RKO (cell line): ENCODE results near the gene ACOT7.

Experiments
- DNase-seq: peaks from one replicate; pipeline ENCODE4 v3.0.0-alpha.2; 2016; ENCODE audit warnings: low spot score

Gene ACOT7

GRCh38 chr1:6285336-6285735 is 108.2 kb downstream of the ACOT7 start:
- no peak for DNase-seq

GRCh38 chr1:6282577-6283270 is 110.8 kb downstream of the ACOT7 start:
- no peak for DNase-seq

GRCh38 chr1:6281511-6282402 is 111.8 kb downstream of the ACOT7 start:
- no peak for DNase-seq

- no peak for DNase-seq
Observed at GRCh38 chr1:6280761-6281451, 112.7 kb downstream of the ACOT7 start.

GRCh38 chr1:6279613-6280383 is 113.8 kb downstream of the ACOT7 start:
- no peak for DNase-seq

GRCh38 chr1:6279066-6279465 is 114.5 kb downstream of the ACOT7 start:
- no peak for DNase-seq

- no peak for DNase-seq
Observed at GRCh38 chr1:6278263-6278662, 115.3 kb downstream of the ACOT7 start.

- no peak for DNase-seq
Observed at GRCh38 chr1:6276811-6277555, 116.6 kb downstream of the ACOT7 start.

- no peak for DNase-seq
Observed at GRCh38 chr1:6275826-6276782, 117.5 kb downstream of the ACOT7 start.

- DNase-seq, result no peak
Observed at GRCh38 chr1:6274622-6275139, 118.9 kb downstream of the ACOT7 start.

- DNase-seq, result no peak
Observed at GRCh38 chr1:6274102-6274501, 119.5 kb downstream of the ACOT7 start.

GRCh38 chr1:6273380-6273891 is 120.1 kb downstream of the ACOT7 start:
- DNase-seq, result no peak

- no peak for DNase-seq
Observed at GRCh38 chr1:6272868-6273267, 120.7 kb downstream of the ACOT7 start.

GRCh38 chr1:6272452-6272851 is 121.1 kb downstream of the ACOT7 start:
- DNase-seq, result no peak

GRCh38 chr1:6271554-6271953 is 122.0 kb downstream of the ACOT7 start:
- DNase-seq, result no peak

- no peak for DNase-seq
Observed at GRCh38 chr1:6271006-6271405, 122.6 kb downstream of the ACOT7 start.

- no peak for DNase-seq
Observed at GRCh38 chr1:6270401-6270800, 123.2 kb downstream of the ACOT7 start.

- DNase-seq, result no peak
Observed at GRCh38 chr1:6269720-6270400, 123.7 kb downstream of the ACOT7 start.

GRCh38 chr1:6269296-6269695 is 124.3 kb downstream of the ACOT7 start:
- DNase-seq, result no peak
